H1 (cell line): ENCODE data around the gene ALK. TPM values are rescaled to one million over a fixed set of nuclear protein-coding genes. Genes with fewer than 3 reads are reported as not detected.

Experiments used
- CTCF ChIA-PET: fragments of 300-600 bp; sonication (Branson Sonifier 250); formaldehyde crosslinking; loops from one replicate; lab custom pipeline; 2021; ENCODE audit not compliant: partially characterized antibody; lab: Charles Lee
- POLR2A ChIA-PET: fragments of 300-600 bp; sonication (Branson Sonifier 250); formaldehyde crosslinking; loops from one replicate; lab custom pipeline; 2021; ENCODE audit warnings: inconsistent platforms; ENCODE audit not compliant: partially characterized antibody; lab: Charles Lee
- DNase-seq, 2 experiments: peaks; one replicate each; pipeline versions ENCODE4 v3.0.0 to v3.0.0-alpha.2; 2010 to 2022; ENCODE audit warnings: low spot score in 2 of 2, low read depth in 1 of 2, mixed read lengths in 1 of 2
- FAIRE-seq: peaks from 2 replicates; lab custom pipeline; 2011; peaks lifted over from hg19 to GRCh38; lab: Jason Lieb, UNC
- H2AFZ ChIP-seq: 2 replicates; pipeline ENCODE4 v1.8.1; 2012; ENCODE audit warnings: low read length, inconsistent platforms
- H2AK5ac ChIP-seq: 2 replicates; pipeline ENCODE4 v1.6.1; 2013; ENCODE audit warnings: low read depth, low read length
- H2BK120ac ChIP-seq: replicated peaks from 2 replicates; pipeline ENCODE3; 2013; ENCODE audit warnings: low read depth, low read length, inconsistent platforms
- H2BK12ac ChIP-seq: 2 replicates; pipeline ENCODE4 v1.6.1; 2013; ENCODE audit warnings: low read depth, low read length
- H2BK15ac ChIP-seq: 2 replicates; pipeline ENCODE4 v1.6.1; 2013; ENCODE audit warnings: low read length
- H2BK20ac ChIP-seq: 2 replicates; pipeline ENCODE4 v1.6.1; 2013; ENCODE audit warnings: low read length
- H2BK5ac ChIP-seq: 2 replicates; pipeline ENCODE4 v1.6.1; 2013; ENCODE audit warnings: low read depth, low read length
- H3K14ac ChIP-seq: 2 replicates; pipeline ENCODE4 v1.6.1; 2013; ENCODE audit warnings: inconsistent platforms; ENCODE audit not compliant: insufficient read length
- H3K18ac ChIP-seq: 2 replicates; pipeline ENCODE4 v1.6.1; 2013; ENCODE audit warnings: low read length; ENCODE audit errors: extremely low read depth
- H3K23ac ChIP-seq: 2 replicates; pipeline ENCODE4 v1.6.1; 2013; ENCODE audit warnings: inconsistent platforms; ENCODE audit not compliant: insufficient read length
- H3K23me2 ChIP-seq: 2 replicates; pipeline ENCODE4 v1.6.1; 2013; ENCODE audit warnings: low read depth, low read length
- H3K27ac ChIP-seq: 2 replicates; pipeline ENCODE4 v1.6.1; 2011; ENCODE audit warnings: low read depth, low read length, inconsistent platforms
- H3K27me3 ChIP-seq, 4 experiments: replicated peaks in 1 of 4; 1 replicate in 1 of 4; 2 replicates in 3 of 4; pipeline versions ENCODE4 v1.6.1 to v1.8.1; 2011 to 2013; ENCODE audit warnings: low read length in 3 of 4, mild to moderate bottlenecking in 3 of 4, inconsistent platforms in 2 of 4, mixed read lengths in 2 of 4, moderate library complexity in 1 of 4; ENCODE audit not compliant: control insufficient read depth in 3 of 4, insufficient read depth in 3 of 4; ENCODE audit errors: extremely low read depth in 1 of 4
- H3K36me3 ChIP-seq, 4 experiments: 2 replicates each; pipeline versions ENCODE4 v1.6.1 to v1.8.1; 2011 to 2013; ENCODE audit warnings: mild to moderate bottlenecking in 4 of 4, low read length in 3 of 4, moderate library complexity in 2 of 4, control low read depth in 1 of 4, inconsistent platforms in 1 of 4; ENCODE audit not compliant: insufficient read depth in 4 of 4, control insufficient read depth in 2 of 4
- H3K4ac ChIP-seq: replicated peaks from 2 replicates; pipeline ENCODE3; 2013; ENCODE audit warnings: low read length, low read depth, mixed read lengths, inconsistent platforms; ENCODE audit not compliant: insufficient read length
- H3K4me1 ChIP-seq, 4 experiments: replicated peaks in 1 of 4; 1 replicate in 1 of 4; 2 replicates in 3 of 4; pipeline versions ENCODE4 v1.6.1 to v1.8.1; 2011 to 2013; ENCODE audit warnings: low read length in 3 of 4, inconsistent platforms in 2 of 4, mixed read lengths in 1 of 4; ENCODE audit not compliant: insufficient read depth in 4 of 4, control insufficient read depth in 3 of 4
- H3K4me2 ChIP-seq, 2 experiments: 2 replicates each; pipeline versions ENCODE4 v1.6.1 to v1.8.1; 2011 to 2013; ENCODE audit warnings: low read depth in 2 of 2, low read length in 2 of 2, control low read depth in 1 of 2, inconsistent platforms in 1 of 2, mild to moderate bottlenecking in 1 of 2; ENCODE audit not compliant: insufficient read depth in 1 of 2
- H3K4me3 ChIP-seq, 4 experiments: fragments of 200-600, 300-600 bp in 1 of 4; sonication (generic), shearing (Covaris generic), sonication (Bioruptor Twin) in 1 of 4; 2 replicates each; pipeline versions ENCODE4 v1.5.1 to v1.8.1; 2011 to 2016; ENCODE audit warnings: low read length in 4 of 4, low read depth in 3 of 4, control low read depth in 2 of 4, inconsistent platforms in 2 of 4, mild to moderate bottlenecking in 2 of 4, mixed read lengths in 1 of 4, moderate library complexity in 1 of 4; ENCODE audit not compliant: insufficient read depth in 2 of 4; ENCODE audit errors: extremely low read depth in 1 of 4
- H3K56ac ChIP-seq: replicated peaks from 2 replicates; pipeline ENCODE3; 2013; ENCODE audit warnings: low read depth, mild to moderate bottlenecking, mixed read lengths, low read length, inconsistent platforms; ENCODE audit not compliant: insufficient read length
- H3K79me1 ChIP-seq: 2 replicates; pipeline ENCODE4 v1.6.1; 2013; ENCODE audit warnings: low read depth, low read length, control low read depth
- H3K79me2 ChIP-seq, 2 experiments: 2 replicates each; pipeline versions ENCODE4 v1.6.1 to v1.8.1; 2012 to 2013; ENCODE audit warnings: low read length in 2 of 2, mild to moderate bottlenecking in 2 of 2, inconsistent platforms in 1 of 2; ENCODE audit not compliant: insufficient read depth in 2 of 2, control insufficient read depth in 1 of 2
- H3K9ac ChIP-seq, 4 experiments: replicated peaks in 1 of 4; 1 replicate in 1 of 4; 2 replicates in 3 of 4; pipeline versions ENCODE4 v1.6.1 to v1.8.1; 2011 to 2013; ENCODE audit warnings: low read depth in 3 of 4, low read length in 3 of 4, control low read depth in 2 of 4, mild to moderate bottlenecking in 2 of 4, moderate library complexity in 2 of 4, inconsistent platforms in 1 of 4; ENCODE audit errors: extremely low read depth in 1 of 4
- H3K9me3 ChIP-seq, 2 experiments: 2 replicates each; pipeline versions ENCODE4 v1.6.1 to v1.8.1; 2012 to 2013; ENCODE audit warnings: mild to moderate bottlenecking in 2 of 2, moderate library complexity in 2 of 2, control low read depth in 1 of 2, inconsistent platforms in 1 of 2, low read depth in 1 of 2, low read length in 1 of 2, mixed read lengths in 1 of 2; ENCODE audit not compliant: insufficient read depth in 2 of 2
- H4K20me1 ChIP-seq, 2 experiments: replicated peaks in 1 of 2; 2 replicates each; pipeline versions ENCODE3 to v1.8.1; 2011 to 2013; ENCODE audit warnings: inconsistent platforms in 2 of 2, low read length in 2 of 2, mild to moderate bottlenecking in 1 of 2; ENCODE audit not compliant: insufficient read depth in 2 of 2, control insufficient read depth in 1 of 2
- H4K5ac ChIP-seq: 2 replicates; pipeline ENCODE4 v1.6.1; 2013; ENCODE audit warnings: low read length, low read depth, mixed read lengths, inconsistent platforms; ENCODE audit not compliant: insufficient read length
- H4K8ac ChIP-seq: 2 replicates; pipeline ENCODE4 v1.8.0; 2013; ENCODE audit warnings: mild to moderate bottlenecking, moderate library complexity, low read length, inconsistent platforms; ENCODE audit not compliant: insufficient read depth; ENCODE audit errors: extremely low read depth
- H4K91ac ChIP-seq: replicated peaks from 2 replicates; pipeline ENCODE3; 2013; ENCODE audit warnings: low read length, mixed read lengths, inconsistent platforms; ENCODE audit not compliant: insufficient read length
- BACH1 ChIP-seq: IDR thresholded peaks from 2 replicates; pipeline ENCODE4 v1.6.1; 2012; ENCODE audit warnings: low read length, improper control_type of control experiment
- CBX5 ChIP-seq: fragments of 300-800, 300-1000 bp; sonication (generic); IDR thresholded peaks from 2 replicates; pipeline ENCODE4 v1.7.1; 2016; ENCODE audit warnings: antibody characterized with exemption, low read length, low read depth
- EGR1 ChIP-seq: IDR thresholded peaks from 2 replicates; pipeline ENCODE4 v1.6.1; 2011; ENCODE audit warnings: low read depth, low read length, borderline replicate concordance
- EP300 ChIP-seq, 2 experiments: IDR thresholded peaks; 1 replicate in 1 of 2; 2 replicates in 1 of 2; pipeline ENCODE4 v1.6.1; 2011 to 2012; ENCODE audit warnings: low read depth in 2 of 2, low read length in 2 of 2, mild to moderate bottlenecking in 2 of 2, borderline replicate concordance in 1 of 2, inconsistent platforms in 1 of 2, moderate library complexity in 1 of 2
- FOSL1 ChIP-seq: IDR thresholded peaks from 2 replicates; pipeline ENCODE4 v1.6.1; 2011; ENCODE audit warnings: mild to moderate bottlenecking, low read depth, low read length, moderate library complexity; ENCODE audit not compliant: insufficient read depth
- PHF8 ChIP-seq: fragments of 200-600 bp; sonication (generic); conservative IDR thresholded peaks from 2 replicates; pipeline ENCODE4 v1.7.1; 2012; ENCODE audit warnings: low read depth, mild to moderate bottlenecking, inconsistent platforms, low read length, moderate library complexity
- SIRT6 ChIP-seq: IDR thresholded peaks from one replicate; pipeline ENCODE4 v1.7.1; 2012; ENCODE audit warnings: low read length, inconsistent platforms
- SRF ChIP-seq: IDR thresholded peaks from 2 replicates; pipeline ENCODE4 v1.6.1; 2011; ENCODE audit warnings: mild to moderate bottlenecking, low read depth, low read length, moderate library complexity
- ZNF274 ChIP-seq: IDR thresholded peaks from 2 replicates; pipeline ENCODE4 v1.7.0; 2012; ENCODE audit warnings: low read length, borderline replicate concordance; ENCODE audit errors: extremely low read depth
- WGBS, 2 experiments: shearing (Covaris generic) in 1 of 2; methylation state at CpG; one replicate each; pipeline versions ENCODE4 v1.1.6 to v1.1.7; 2013 to 2015; ENCODE audit warnings: low lambda C conversion rate in 2 of 2, mixed read lengths in 2 of 2, inconsistent platforms in 1 of 2, low coverage in 1 of 2, missing lambda C conversion rate in 1 of 2; ENCODE audit not compliant: insufficient replicate concordance in 2 of 2, insufficient coverage in 1 of 2, insufficient read length in 1 of 2; ENCODE audit errors: extremely low coverage in 1 of 2, missing lambda C conversion rate in 1 of 2; 5-methylcytosine and 5-hydroxymethylcytosine counted together
- polyA plus RNA-seq, 7 experiments: library from polyadenylated mRNA; depleted of rRNA in 3 of 7; stranded (reverse) in 5 of 7; unstranded in 2 of 7; fragments of >200 nt in 5 of 7; fragments of 200-250 nt in 2 of 7; gene quantifications; 1 replicate in 5 of 7; 2 replicates in 1 of 7; 4 replicates in 1 of 7; pipeline versions ENCODE4 v1.2.1 to v1.2.3, GENCODE V29; 2011 to 2013; ENCODE audit warnings: missing spikeins in 2 of 7, mixed read lengths in 2 of 7
- total RNA-seq: library from RNA; stranded (reverse); fragmentation: NEBNext Ultra II Directional; extraction: Animal tissue kit (Norgen Biotek cat#: 25700); gene quantifications from 2 replicates; pipeline ENCODE4 v1.2.1, GENCODE V29; 2021
- TF ChIP-seq, protein P1 (sequence below): IDR thresholded peaks from 2 replicates; pipeline ENCODE4 v1.6.1; 2011; ENCODE audit warnings: low read depth, mild to moderate bottlenecking, low read length; ENCODE audit not compliant: insufficient read depth

The ALK gene
- total and polyA plus RNA-seq, 2 of the 8 experiments (the other 6 are each of a cell fraction or from before 2014, with no cell fraction given), result 0.02 to 0.09 TPM

DNA sequence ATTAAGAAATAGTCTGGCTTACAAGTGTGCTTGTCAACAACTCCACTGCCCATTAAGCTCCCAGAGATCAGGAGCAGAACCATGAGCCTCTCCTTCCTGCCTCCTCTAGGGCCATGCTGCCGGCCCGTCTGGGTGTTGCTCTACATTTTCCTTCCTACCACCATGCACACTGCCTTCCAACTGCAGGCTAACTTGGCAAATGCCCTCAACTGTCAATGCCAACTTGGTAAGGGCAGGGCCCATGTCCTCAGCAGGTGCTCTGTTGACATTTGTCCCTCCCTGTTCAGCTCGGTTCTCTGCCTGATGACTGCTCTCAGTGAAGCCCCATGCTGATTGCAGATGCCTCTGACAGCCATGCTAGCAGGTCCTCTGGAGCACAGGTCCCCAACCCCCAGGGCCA, 345.2 kb downstream of the ALK start:
- H3K23ac ChIP-seq, result no peak overlapping the region
- H3K56ac ChIP-seq, result no peak overlapping the region
- H3K4me3 ChIP-seq, result no peak overlapping the region
- H4K5ac ChIP-seq, result no peak overlapping the region
- no peak overlapping the region for H2AK5ac ChIP-seq
- H3K4ac ChIP-seq, result no peak overlapping the region
- no peak overlapping the region for H2BK5ac ChIP-seq
- ChIA-PET CTCF (interaction anchor here (0.6 to 1.5 kb wide), 5 partner anchors 11 to 617 kb away, joined by 3 to 5 read pairs (median 3); no protein-coding TSS in a partner anchor), POLR2A (no interaction called here)
- no peak overlapping the region for H4K8ac ChIP-seq
- no peak overlapping the region for H2BK15ac ChIP-seq
- H3K18ac ChIP-seq, result no peak overlapping the region
- H2BK120ac ChIP-seq, result no peak overlapping the region
- H3K36me3 ChIP-seq, result no peaks in the 10 kb centered on the region
- H3K79me1 ChIP-seq, result no peaks in the 10 kb centered on the region
- no peak overlapping the region for H3K9ac ChIP-seq
- H4K20me1 ChIP-seq, result peaks cover 0 to 2% of the 10 kb centered on the region in 2 experiments
- no peak overlapping the region for H2BK20ac ChIP-seq
- no peak overlapping the region for H2BK12ac ChIP-seq
- H3K4me1 ChIP-seq, result 0 out of 7 replicates have a peak, but pooled peaks cover 0 to 3% (median under 1%) of the 10 kb centered on the region in 4 experiments
- no peaks in the 10 kb centered on the region for H3K79me2 ChIP-seq
- no peak overlapping the region for H3K4me2 ChIP-seq
- peaks cover 0 to 2% (median 0%) of the 10 kb centered on the region in 4 experiments; a peak in 1 of 7 replicates for H3K27me3 ChIP-seq
- no peak overlapping the region for H3K27ac ChIP-seq
- H3K9me3 ChIP-seq, result no peaks in the 10 kb centered on the region
- no peak for DNase-seq
- H4K91ac ChIP-seq, result no peak overlapping the region
- no peak overlapping the region for H2AFZ ChIP-seq
- H3K23me2 ChIP-seq, result no peaks in the 10 kb centered on the region
- H3K14ac ChIP-seq, result no peak overlapping the region
- TF ChIP-seq SRF, result no peak
- TF ChIP-seq FOSL1, result no peak
- TF ChIP-seq ZNF274, result no peak
- TF ChIP-seq, protein P1, sequence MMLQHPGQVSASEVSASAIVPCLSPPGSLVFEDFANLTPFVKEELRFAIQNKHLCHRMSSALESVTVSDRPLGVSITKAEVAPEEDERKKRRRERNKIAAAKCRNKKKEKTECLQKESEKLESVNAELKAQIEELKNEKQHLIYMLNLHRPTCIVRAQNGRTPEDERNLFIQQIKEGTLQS, result no peak
- TF ChIP-seq EP300 (IDR thresholded peaks at IDR 0.05; ENCODE audit: borderline replicate concordance in 1 of 2, low read depth in 2 of 2, low read length in 2 of 2), result no peak
- no peak for TF ChIP-seq PHF8
- no peak for TF ChIP-seq SIRT6
- TF ChIP-seq EGR1, result no peak
- TF ChIP-seq CBX5, result no peak
- no peak for TF ChIP-seq BACH1
- TF ChIP-seq, all 59 proteins: peak for 0
- no peak for FAIRE-seq
- 91% methylated on average over 3 of the region's 3 CpGs; no CpG with 5 or more reads in 1 of the 2 experiments for WGBS, 2 experiments
